Hematopoietic multipotent progenitor cell (in vitro differentiated cells): ENCODE data around the gene WASL. TPM values are rescaled to one million over a fixed set of nuclear protein-coding genes. Genes with fewer than 3 reads are reported as not detected.
"Not testable (repeated sequence)": the region's sequence is repeated elsewhere in the genome, so short reads cannot be mapped to it uniquely, and the experiment has no call there.

Source experiments
- DNase-seq, 3 donors: peaks; one replicate each; pipeline ENCODE4 v3.0.0-alpha.2; 2011 to 2015; ENCODE audit warnings: low read depth in 2 of 3, low spot score in 2 of 3
- small RNA-seq: library from RNA; depleted of rRNA; stranded (forward); fragments of <200 nt; gene quantifications from one replicate; pipeline ENCODE3, GENCODE V24; 2012
- total RNA-seq: library from RNA; depleted of rRNA; stranded (reverse); fragments of >200 nt; gene quantifications from one replicate; pipeline ENCODE4 v1.2.3, GENCODE V29; 2012

WASL gene
- total RNA-seq, 1 donor, result 5.1 TPM

DNA sequence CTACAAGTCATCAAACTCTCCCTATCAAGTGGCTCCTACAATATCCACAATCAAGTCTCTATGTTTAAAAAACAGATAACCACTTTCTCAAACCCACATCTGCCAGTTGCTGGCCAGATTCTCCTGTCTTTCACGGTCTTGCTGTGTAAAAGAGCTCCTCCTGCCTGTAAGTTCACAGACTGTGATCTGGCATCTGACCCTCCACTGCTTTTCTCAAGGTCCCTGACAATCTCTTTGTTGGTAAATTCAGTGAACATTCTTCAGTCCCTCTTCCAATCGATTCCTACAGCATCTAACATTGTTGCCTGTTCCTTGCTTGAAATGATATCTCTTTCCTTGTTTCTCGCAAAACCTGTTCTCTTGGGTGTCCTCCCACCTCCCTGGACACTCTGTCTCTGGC lies 111.6 kb downstream of the WASL start:
- no peak for DNase-seq

DNA sequence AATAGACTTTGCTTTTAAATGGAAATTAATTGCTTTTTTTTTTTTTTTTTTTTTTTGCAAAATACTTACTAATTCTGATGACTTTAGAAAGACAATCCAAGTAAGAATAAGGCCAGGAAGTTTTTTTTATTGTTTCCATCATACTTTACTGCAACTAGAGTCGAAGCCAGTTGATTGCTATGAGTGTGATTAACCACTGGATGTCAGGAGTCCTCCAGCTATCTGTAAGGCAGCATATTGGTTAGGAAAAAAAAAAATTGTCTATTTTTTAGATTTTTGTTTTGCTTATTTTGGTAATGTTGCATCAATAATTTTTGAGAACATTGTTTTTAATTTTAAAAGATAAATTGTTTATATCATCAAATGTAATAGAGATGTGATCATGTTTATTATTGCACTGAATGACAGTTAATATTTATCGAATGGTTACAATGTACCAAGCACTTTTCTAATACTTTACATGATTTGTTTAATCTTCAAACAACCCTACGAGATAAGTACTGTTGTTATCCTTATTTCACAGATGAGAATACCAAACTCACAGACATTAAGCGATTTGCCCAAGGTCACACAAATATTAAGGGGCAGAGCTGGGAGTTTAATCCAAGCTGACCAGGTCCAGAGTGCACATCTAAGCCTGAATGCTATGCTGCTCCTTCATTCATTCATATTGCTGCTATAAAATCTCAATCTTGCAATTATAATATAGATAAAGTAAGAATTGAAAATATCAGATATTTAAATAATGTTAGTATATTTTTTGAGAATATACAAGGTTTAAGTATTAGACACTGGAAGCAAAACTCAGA lies 113.0 kb downstream of the WASL start:
- DNase-seq, result peak in 1 of 3 donors; percentile 28

DNA sequence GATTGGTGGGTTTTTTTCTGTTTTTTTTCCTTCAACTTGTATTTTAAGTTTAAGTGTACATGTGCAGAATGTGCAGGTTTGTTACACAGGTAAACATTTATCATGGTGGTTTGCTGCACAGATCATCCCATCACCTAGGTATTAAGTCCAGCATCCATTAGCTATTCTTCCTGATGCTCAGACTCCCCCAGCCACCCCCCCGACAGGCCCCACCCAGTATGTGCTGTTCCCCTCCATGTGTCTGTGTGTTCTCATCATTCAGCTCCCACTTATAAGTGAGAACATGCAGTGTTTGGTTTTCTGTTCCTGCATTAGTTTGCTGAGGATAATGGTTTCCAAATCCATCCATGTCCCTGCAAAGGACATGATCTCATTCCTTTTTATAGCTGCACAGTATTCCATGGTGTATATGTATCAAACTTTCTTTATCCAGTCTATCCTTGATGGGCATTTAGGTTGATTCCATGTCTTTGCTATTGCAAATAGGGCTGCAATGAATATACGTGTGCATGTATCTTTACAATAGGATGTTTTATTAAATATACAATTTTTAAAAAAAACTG lies 114.7 kb downstream of the WASL start:
- not testable (repeated sequence) for DNase-seq

DNA sequence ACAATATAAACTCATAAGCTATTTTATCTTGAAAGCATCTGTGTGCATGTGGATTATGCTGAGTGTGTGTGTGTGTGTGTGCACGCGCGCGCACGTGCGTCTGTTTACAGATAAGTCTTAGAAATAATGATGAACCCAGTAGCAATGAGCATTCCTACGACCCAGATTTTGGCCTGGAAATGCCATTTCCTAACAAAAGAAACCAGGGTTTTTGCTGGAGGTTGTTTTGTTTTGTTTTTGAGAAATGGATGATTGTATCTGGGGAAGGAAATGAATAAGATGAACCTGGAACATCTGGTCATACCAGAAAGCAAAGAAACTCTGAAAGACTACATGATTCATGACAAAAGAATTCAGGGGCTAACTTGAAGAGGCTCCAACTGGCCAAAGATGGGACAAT lies 115.2 kb downstream of the WASL start:
- no peak for DNase-seq

DNA sequence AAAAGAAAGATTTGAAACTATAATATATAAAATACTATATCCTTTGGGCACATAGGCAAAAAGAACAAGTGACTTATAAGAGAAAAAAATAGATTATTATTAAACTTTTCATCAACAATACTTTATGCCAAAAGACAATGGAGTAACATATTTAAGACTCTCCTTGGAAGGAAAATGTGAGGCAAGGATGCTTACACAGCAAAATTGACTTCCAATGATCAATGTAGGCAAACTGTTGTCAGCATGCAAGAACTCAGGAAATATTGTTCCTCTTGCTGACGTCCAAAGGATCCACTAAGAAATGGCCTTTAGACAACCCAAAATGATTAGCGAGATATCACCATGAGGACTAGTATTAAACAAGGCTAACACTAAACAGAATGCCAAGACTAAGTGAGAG lies 116.0 kb downstream of the WASL start:
- DNase-seq, result no peak

Small RNA genes within 50 kb of the gene (small RNA-seq; reads per million reads assigned to genes)
- gene RNU6-11P, result not detected

Other genes starting within 250 kb of the WASL start
- gene IQUB, start 214.4 kb downstream of the WASL start, total RNA-seq, result under 0.01 TPM
- 6.5 TPM for gene NDUFA5, start 191.2 kb downstream of the WASL start, total RNA-seq
- under 0.01 TPM for gene ASB15, start 147.2 kb downstream of the WASL start, total RNA-seq
- gene LMOD2, start 93.1 kb downstream of the WASL start, total RNA-seq, result not detected
- gene HYAL4, start 96.2 kb upstream of the WASL start, total RNA-seq, result not detected
- not detected for gene SPAM1, start 176.2 kb upstream of the WASL start, total RNA-seq